HEK293 (cell line): ENCODE results near the gene NKD1.

ENCODE experiments used
- CTCF ChIA-PET: fragments of 350-600 bp; formaldehyde crosslinking; extraction: SDS; loops from one replicate; lab custom pipeline; 2021; ENCODE audit warnings: antibody characterized with exemption; lab: Yijun Ruan, JAX
- POLR2A ChIA-PET: fragments of 300-600 bp; formaldehyde crosslinking; extraction: SDS; loops from one replicate; lab custom pipeline; 2020; ENCODE audit warnings: antibody characterized with exemption, inconsistent platforms; lab: Yijun Ruan, JAX
- H3K27ac ChIP-seq: fragments of 200-500 bp; sonication (Bioruptor generic); 2 replicates; pipeline ENCODE4 v1.5.1; 2014; ENCODE audit warnings: low read depth, low read length, control low read depth, inconsistent platforms; ENCODE audit errors: extremely low read depth
- H3K36me3 ChIP-seq, 2 experiments: fragments of 200-500 bp in 1 of 2; sonication (Bioruptor generic) in 1 of 2; 1 replicate in 1 of 2; 2 replicates in 1 of 2; pipeline ENCODE4 v1.5.1; 2014 to 2017; ENCODE audit warnings: inconsistent platforms in 2 of 2, low read length in 2 of 2; ENCODE audit not compliant: control insufficient read depth in 2 of 2, insufficient read depth in 1 of 2
- H3K4me1 ChIP-seq: fragments of 200-500 bp; sonication (Bioruptor generic); 2 replicates; pipeline ENCODE4 v1.5.1; 2014; ENCODE audit warnings: mild to moderate bottlenecking, low read length, inconsistent platforms; ENCODE audit not compliant: control insufficient read depth, insufficient read depth
- H3K4me3 ChIP-seq: 2 replicates; pipeline ENCODE4 v1.5.1; 2011; ENCODE audit warnings: low read depth, mild to moderate bottlenecking, control low read depth, low read length, moderate library complexity
- H3K9me3 ChIP-seq: fragments of 200-500 bp; sonication (Bioruptor generic); 2 replicates; pipeline ENCODE4 v1.5.1; 2014; ENCODE audit warnings: low read depth, low read length, inconsistent platforms; ENCODE audit not compliant: control insufficient read depth, insufficient read depth
- ATF2 ChIP-seq: fragments of 450-650 bp; formaldehyde crosslinking; IDR thresholded peaks from 2 replicates; pipeline ENCODE4 v1.5.1; 2016; ENCODE audit warnings: missing biosample characterization, missing genetic modification characterization, low read depth
- MZF1 ChIP-seq: fragments of 450-650 bp; formaldehyde crosslinking; IDR thresholded peaks from 2 replicates; pipeline ENCODE4 v1.5.1; 2017; ENCODE audit warnings: missing biosample characterization, missing genetic modification characterization, borderline replicate concordance
- SALL2 ChIP-seq: fragments of 450-650 bp; formaldehyde crosslinking; IDR thresholded peaks from 2 replicates; pipeline ENCODE4 v1.5.0; 2017; ENCODE audit warnings: missing biosample characterization, mild to moderate bottlenecking, missing genetic modification characterization, borderline replicate concordance
- TCF7L2 ChIP-seq: IDR thresholded peaks from 2 replicates; pipeline ENCODE4 v1.6.1; 2011; ENCODE audit warnings: low read depth, mild to moderate bottlenecking, inconsistent platforms, low read length, moderate library complexity, borderline replicate concordance
- ZBTB1 ChIP-seq: fragments of 450-650 bp; formaldehyde crosslinking; IDR thresholded peaks from 2 replicates; pipeline ENCODE4 v1.5.1; 2016; ENCODE audit warnings: missing biosample characterization, missing genetic modification characterization
- ZBTB44 ChIP-seq: fragments of 450-650 bp; IDR thresholded peaks from 2 replicates; pipeline ENCODE4 v1.5.1; 2018; ENCODE audit warnings: missing biosample characterization, mild to moderate bottlenecking, missing genetic modification characterization
- ZFHX2 ChIP-seq: fragments of 450-650 bp; formaldehyde crosslinking; conservative IDR thresholded peaks from 2 replicates; pipeline ENCODE4 v1.5.1; 2016; ENCODE audit warnings: missing biosample characterization, missing genetic modification characterization
- ZFP69B ChIP-seq: fragments of 450-650 bp; formaldehyde crosslinking; IDR thresholded peaks from 2 replicates; pipeline ENCODE4 v1.5.1; 2016; ENCODE audit warnings: missing biosample characterization, missing genetic modification characterization
- ZNF175 ChIP-seq: fragments of 450-650 bp; formaldehyde crosslinking; IDR thresholded peaks from 2 replicates; pipeline ENCODE4 v1.5.1; 2016; ENCODE audit warnings: missing biosample characterization, missing genetic modification characterization
- ZNF221 ChIP-seq: fragments of 450-650 bp; formaldehyde crosslinking; IDR thresholded peaks from 2 replicates; pipeline ENCODE4 v1.5.1; 2017; ENCODE audit warnings: missing biosample characterization, missing genetic modification characterization, borderline replicate concordance
- ZNF26 ChIP-seq: fragments of 450-650 bp; formaldehyde crosslinking; IDR thresholded peaks from 2 replicates; pipeline ENCODE4 v1.5.1; 2016; ENCODE audit warnings: missing biosample characterization, missing genetic modification characterization
- ZNF335 ChIP-seq: fragments of 450-650 bp; formaldehyde crosslinking; conservative IDR thresholded peaks from 2 replicates; pipeline ENCODE4 v1.5.1; 2016; ENCODE audit warnings: missing biosample characterization, missing genetic modification characterization
- ZNF394 ChIP-seq: fragments of 450-650 bp; formaldehyde crosslinking; IDR thresholded peaks from 2 replicates; pipeline ENCODE4 v1.5.1; 2016; ENCODE audit warnings: missing biosample characterization, missing genetic modification characterization, mild to moderate bottlenecking, moderate library complexity, borderline replicate concordance
- ZNF560 ChIP-seq: fragments of 450-650 bp; formaldehyde crosslinking; IDR thresholded peaks from 2 replicates; pipeline ENCODE4 v1.5.1; 2017; ENCODE audit warnings: missing biosample characterization, missing genetic modification characterization, borderline replicate concordance
- ZNF610 ChIP-seq: fragments of 450-650 bp; formaldehyde crosslinking; IDR thresholded peaks from 2 replicates; pipeline ENCODE4 v1.5.1; 2016; ENCODE audit warnings: missing biosample characterization, missing genetic modification characterization, borderline replicate concordance
- ZNF621 ChIP-seq: fragments of 450-650 bp; formaldehyde crosslinking; IDR thresholded peaks from 2 replicates; pipeline ENCODE4 v1.5.1; 2017; ENCODE audit warnings: missing biosample characterization, missing genetic modification characterization
- ZNF747 ChIP-seq: fragments of 450-650 bp; formaldehyde crosslinking; IDR thresholded peaks from 2 replicates; pipeline ENCODE4 v1.5.1; 2016; ENCODE audit warnings: missing biosample characterization, missing genetic modification characterization
- ZNF785 ChIP-seq: fragments of 450-650 bp; formaldehyde crosslinking; IDR thresholded peaks from 2 replicates; pipeline ENCODE4 v1.5.1; 2016; ENCODE audit warnings: missing biosample characterization, missing genetic modification characterization
- ZNF791 ChIP-seq: fragments of 450-650 bp; formaldehyde crosslinking; IDR thresholded peaks from 2 replicates; pipeline ENCODE4 v1.5.1; 2016; ENCODE audit warnings: missing biosample characterization, missing genetic modification characterization
- ZNF792 ChIP-seq: fragments of 450-650 bp; formaldehyde crosslinking; IDR thresholded peaks from 2 replicates; pipeline ENCODE4 v1.5.1; 2016; ENCODE audit warnings: missing biosample characterization, missing genetic modification characterization
- ZNF830 ChIP-seq: fragments of 450-650 bp; IDR thresholded peaks from 2 replicates; pipeline ENCODE4 v1.5.0; 2018; ENCODE audit warnings: missing biosample characterization, missing genetic modification characterization, low read depth, mild to moderate bottlenecking, moderate library complexity
- ZSCAN4 ChIP-seq: fragments of 450-650 bp; formaldehyde crosslinking; IDR thresholded peaks from 2 replicates; pipeline ENCODE4 v1.5.1; 2017; ENCODE audit warnings: missing biosample characterization, missing genetic modification characterization

NKD1 gene

GRCh38 chr16:50615891-50616290 lies 67.7 kb downstream of the NKD1 start:
- Histone ChIP-seq H3K27ac (no peak overlapping the region), H3K4me1 (no peaks in the 10 kb centered on the region), H3K4me3 (no peak overlapping the region), H3K9me3 (no peaks in the 10 kb centered on the region), H3K36me3 (no peaks in the 10 kb centered on the region)
- CTCF ChIA-PET = interaction anchor here (0.6 kb wide), 1 partner anchor 38 kb away, joined by 3 read pairs; no protein-coding TSS in a partner anchor
- TF ChIP-seq ZNF335 (tag by site-specific recombination) = no peak
- no peak for TF ChIP-seq TCF7L2
- no peak for TF ChIP-seq ZNF175 (tag by site-specific recombination)
- TF ChIP-seq SALL2 (tag by site-specific recombination) = no peak
- no peak for TF ChIP-seq MZF1 (tag by site-specific recombination)
- TF ChIP-seq ZNF621 (tag by site-specific recombination) = no peak
- POLR2A ChIA-PET = no interaction called here

GRCh38 chr16:50616386-50616785 lies 68.2 kb downstream of the NKD1 start:
- no peaks in the 10 kb centered on the region for H3K9me3 ChIP-seq
- TF ChIP-seq ZNF221 (tag by site-specific recombination) (no peak), ZNF785 (tag by site-specific recombination) (no peak), ZNF560 (no peak), ATF2 (tag by site-specific recombination) (no peak), ZFHX2 (tag by site-specific recombination) (no peak), ZNF394 (tag by site-specific recombination) (no peak), ZNF747 (no peak), ZNF791 (tag by site-specific recombination) (no peak), ZNF26 (tag by site-specific recombination) (no peak), ZBTB1 (tag by site-specific recombination) (no peak), ZNF610 (tag by site-specific recombination) (no peak), ZSCAN4 (no peak), SALL2 (tag by site-specific recombination) (no peak), ZNF792 (tag by site-specific recombination) (no peak), ZNF830 (tag by site-specific recombination) (no peak), ZFP69B (tag by site-specific recombination) (no peak), ZBTB44 (tag by site-specific recombination) (no peak)
- TF ChIP-seq, all 188 proteins: peak for 0
- Histone ChIP-seq H3K36me3 (no peaks in the 10 kb centered on the region), H3K4me3 (no peak overlapping the region), H3K27ac (no peak overlapping the region), H3K4me1 (no peaks in the 10 kb centered on the region)
- CTCF ChIA-PET = no interaction called here
- POLR2A ChIA-PET = no interaction called here
